ENCODE measurements around the gene ESR2.
"Not testable (repeated sequence)": the region's sequence is repeated elsewhere in the genome, so short reads cannot be mapped to it uniquely, and the experiment has no call there.

Gene ESR2

DNA sequence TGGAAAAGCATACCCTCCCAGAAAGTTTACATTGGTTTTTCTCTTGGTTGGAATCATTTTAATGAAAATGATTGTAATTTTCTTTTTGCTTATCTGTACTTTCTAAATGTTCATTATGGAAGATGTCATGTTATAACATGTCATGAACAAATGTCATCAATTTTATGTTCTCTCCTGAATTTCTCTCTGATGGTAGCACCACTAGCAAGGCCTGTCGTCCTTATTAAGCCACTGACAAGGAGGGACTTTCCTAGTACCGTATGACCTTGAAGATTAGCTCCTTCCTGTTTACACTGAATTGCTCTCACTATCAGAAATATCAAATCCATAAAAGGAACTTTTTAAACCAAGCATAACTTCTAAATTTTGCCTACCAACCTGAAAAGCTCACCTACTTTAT lies 99.0 kb downstream of the ESR2 start:
- no peak for DNase-seq

DNA sequence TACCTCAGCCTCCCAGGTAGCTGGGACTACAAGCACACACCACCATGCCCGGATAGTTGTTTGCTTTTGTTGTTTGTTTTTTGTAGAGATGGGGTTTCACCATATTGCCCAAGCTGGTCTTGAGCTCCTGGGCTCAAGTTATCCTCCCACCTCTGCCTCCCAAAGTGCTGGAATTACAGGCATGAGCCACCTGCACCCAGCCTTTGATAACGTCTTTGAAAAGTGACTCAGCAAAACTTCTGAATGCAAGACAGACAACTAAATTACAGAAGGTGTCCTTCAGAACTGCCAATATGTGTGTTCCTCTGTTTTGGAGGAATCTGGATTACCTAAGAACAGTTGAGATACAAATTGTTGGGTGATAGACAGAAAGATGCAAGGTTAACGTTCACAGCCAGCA lies 99.8 kb downstream of the ESR2 start:
- DNase-seq = no peak

DNA sequence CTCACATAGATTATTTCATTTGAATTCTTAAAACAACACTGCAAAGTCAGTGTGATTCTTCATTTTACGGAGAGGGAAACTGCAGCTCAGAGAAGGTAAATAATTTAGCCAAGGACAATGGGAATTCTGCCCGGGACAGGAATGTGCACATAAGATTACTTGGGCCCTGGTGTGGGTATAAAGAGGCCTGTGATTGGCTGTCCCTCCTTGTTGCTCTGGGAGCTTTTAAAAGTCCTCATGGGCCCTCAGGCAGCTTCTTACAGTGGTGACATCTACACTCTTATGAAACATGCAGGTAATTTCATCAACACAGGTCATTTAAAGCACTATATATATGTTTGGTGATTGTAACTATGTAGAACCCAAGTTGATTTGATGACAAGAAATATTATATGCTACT lies 100.3 kb downstream of the ESR2 start:
- no peak for DNase-seq

DNA sequence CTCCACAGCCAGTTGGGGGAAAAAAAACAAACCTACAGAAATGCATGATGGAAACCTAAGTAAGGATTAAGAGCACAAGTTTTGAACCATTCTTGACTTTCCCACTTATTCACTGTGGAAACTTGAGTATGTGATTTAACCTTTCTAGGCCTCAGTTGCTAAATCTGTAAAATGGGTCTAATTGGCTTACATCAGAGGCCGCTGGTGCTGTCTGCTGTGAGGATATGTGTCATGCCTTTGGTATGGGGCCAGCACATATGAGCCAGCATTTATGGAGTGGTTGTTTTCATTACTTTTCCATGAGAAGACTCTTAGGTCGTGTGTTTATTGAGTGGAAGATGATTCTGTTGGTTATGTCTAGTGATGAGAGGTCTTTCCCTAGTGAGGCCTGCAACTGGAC lies 102.4 kb downstream of the ESR2 start:
- DNase-seq = no peak

DNA sequence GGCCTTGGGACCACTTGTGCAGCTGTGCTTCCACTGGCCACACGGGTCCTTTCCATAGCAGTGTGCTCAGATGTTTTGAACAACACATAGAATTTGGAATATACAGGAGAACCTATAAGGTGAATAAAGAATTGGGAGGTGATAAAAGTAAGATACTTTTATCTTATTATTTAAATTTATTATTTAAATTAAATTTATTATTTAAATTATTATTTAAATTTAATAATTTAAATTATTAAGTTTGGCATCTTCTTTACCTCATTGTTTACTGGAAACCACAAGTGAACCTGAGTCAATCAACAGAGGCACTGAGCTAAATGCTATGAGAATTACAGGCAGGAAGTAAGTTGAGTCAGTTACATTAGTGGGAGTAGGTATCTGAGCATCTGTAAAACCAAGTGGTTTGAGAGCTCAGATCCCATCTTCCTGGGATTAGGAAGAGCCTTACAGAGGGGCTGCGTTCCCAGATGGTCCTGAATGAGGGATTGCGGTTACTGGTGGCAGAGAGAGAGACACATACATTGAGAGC lies 103.1 kb downstream of the ESR2 start:
- DNase-seq = no peak

DNA sequence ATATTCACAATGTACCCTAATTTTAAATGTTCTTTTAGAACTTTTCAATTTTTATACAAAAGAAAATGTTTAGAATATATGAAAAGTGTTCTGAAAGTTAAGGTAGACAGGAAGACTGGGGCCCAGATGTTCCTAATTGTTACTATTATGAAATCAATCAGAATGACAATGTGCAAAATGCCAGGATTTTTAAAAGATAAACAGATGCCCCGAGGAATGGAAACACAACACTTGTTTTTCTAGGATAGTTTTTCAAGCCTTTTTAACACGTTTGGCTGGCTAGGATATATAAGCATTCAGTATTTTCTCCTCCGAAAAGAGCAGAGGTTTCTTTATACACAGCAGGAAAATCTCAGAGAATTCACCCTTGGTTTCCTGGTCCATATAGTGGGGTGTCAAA lies 106.8 kb downstream of the ESR2 start:
- DNase-seq = no peak

DNA sequence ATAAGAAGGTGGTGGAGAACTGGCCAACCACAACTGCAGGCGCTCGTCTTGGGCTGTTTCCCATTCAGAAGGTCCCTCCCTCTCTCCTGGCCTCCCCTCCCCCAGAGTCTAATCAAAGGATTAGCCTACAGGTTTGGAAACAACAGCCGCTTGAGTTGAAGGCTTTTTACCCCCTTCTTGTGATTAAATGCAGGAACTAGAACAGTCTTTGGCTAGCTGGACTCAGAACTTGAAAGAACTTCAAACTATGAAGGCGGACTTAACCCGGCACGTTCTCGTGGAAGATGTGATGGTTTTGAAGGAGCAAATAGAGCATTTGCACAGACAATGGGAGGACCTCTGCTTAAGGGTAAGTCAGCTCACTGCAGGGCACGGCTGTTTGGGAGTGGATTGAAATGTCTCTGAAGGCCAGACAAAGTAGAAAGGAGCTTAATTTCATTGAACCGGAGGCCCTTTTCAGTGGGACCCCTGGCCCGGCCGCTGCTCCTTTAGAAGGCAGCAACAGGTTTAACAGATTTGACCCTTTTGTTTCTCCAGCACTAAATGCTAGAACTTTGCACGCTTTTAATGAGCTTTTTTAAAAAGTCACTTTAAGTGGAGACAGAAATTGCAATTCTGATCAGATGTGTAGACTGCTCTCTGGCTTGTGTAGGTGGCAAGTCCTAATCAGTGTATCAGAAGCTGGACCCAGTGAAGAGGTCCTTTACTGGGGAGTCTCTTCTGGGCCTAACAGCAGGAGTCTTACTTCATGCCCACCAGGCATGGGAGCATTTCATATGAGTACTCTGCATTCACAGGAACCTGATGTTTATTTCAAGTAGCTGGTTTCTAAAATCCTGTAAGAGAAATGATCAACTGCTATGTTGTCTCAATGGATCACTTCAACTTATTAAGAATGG lies 107.7 kb downstream of the ESR2 start:
- DNase-seq = no peak

DNA sequence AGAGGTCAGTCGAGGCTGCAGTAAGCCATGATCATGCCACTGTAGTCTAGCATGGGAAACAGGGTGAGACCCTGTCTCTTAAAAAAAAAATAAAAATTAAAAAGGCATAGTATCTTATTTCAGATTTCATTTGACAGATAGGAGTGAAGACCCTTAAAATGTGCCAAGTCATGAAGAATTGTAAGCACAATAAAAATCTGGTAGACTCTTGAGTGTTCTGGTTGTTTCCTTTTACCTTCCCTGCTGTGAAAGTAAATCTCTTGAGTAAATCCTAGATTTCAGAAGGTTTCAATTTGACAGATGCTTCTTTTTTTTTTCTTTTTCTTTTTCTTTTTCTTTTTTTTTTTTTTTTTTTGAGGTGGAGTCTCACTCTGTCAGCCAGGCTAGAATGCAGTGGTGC lies 109.0 kb downstream of the ESR2 start:
- DNase-seq = no peak

DNA sequence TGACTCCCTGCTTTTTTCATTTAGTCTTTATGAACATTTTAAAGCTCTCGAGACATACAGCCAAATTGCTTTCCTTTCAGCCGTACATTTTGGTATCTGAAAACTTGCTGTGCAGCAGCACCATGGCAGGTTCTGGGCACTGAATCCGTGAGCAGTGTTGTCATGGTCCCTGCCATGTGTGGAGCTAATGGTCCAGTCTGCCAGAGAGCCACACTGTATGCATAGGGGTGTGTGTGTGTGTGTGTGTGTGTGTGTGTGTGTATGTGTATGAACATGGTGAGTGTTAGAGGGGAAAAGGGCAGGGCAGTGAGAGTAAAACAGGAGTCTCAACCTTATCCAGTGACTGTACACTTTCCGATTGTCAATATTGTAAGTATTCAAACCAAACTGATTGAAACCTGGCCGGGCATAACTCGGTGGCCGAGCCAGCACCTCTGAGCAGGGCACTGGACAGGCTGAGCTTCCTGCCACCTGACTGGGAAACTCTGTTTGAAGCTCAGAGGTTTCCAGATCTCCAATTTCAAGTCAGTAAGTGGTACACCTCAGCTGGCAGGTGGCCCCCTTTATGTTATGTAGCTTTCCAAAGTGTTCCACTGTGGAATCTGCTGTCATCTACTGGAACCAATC lies 110.0 kb downstream of the ESR2 start:
- no peak for DNase-seq

DNA sequence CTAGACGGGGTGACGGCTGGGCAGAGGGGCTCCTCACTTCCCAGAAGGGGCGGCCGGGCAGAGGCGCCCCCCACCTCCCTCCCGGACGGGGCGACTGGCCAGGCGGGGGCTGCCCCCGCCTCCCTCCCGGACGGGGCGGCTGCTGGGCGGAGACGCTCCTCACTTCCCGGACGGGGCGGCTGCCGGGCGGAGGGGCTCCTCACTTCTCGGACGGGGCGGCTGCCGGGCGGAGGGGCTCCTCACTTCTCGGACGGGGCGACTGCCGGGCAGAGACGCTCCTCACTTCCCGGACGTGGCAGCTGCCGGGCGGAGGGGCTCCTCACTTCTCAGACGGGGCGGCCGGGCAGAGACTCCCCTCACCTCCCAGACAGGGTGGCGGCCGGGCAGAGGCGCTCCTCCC lies 111.3 kb downstream of the ESR2 start:
- DNase-seq = not testable (repeated sequence)

DNA sequence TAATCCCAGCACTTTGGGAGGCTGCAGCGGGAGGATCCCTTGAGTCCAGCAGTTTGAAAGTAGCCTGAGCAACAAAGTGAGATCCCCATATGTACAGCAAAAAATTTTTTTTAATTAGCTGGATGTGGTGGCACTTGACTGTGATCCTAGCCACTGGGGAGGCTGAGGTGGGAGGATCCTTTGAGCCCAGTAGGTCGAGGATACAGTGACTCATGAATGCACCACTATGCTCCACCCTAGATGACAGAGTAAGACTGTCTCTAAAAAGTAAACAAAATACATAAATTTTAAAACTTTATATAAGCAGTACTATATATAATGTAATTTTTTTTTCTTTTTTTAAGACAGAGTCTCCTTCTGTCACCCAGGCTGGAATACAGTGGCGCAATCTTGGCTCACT lies 115.4 kb downstream of the ESR2 start:
- DNase-seq = no peak

DNA sequence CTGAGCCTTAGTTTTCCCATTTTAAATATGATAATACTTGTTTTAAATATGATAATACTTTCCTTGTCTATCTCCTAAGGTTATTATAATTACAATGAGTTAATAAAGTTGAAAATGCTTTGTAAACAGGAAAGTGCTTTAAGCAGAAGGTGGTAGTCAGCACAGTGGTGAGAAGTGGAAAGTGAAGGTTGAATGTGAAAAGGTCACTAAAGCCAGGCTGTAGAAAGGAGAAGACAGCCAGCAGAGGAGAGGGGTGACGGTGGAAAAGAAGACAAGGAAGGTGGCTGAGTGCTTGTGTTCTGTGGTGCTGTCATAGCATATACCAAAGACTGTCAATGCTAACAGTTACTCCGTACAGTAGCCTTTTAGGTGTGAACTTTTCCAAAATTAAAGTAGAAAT lies 117.8 kb downstream of the ESR2 start:
- no peak for DNase-seq

DNA sequence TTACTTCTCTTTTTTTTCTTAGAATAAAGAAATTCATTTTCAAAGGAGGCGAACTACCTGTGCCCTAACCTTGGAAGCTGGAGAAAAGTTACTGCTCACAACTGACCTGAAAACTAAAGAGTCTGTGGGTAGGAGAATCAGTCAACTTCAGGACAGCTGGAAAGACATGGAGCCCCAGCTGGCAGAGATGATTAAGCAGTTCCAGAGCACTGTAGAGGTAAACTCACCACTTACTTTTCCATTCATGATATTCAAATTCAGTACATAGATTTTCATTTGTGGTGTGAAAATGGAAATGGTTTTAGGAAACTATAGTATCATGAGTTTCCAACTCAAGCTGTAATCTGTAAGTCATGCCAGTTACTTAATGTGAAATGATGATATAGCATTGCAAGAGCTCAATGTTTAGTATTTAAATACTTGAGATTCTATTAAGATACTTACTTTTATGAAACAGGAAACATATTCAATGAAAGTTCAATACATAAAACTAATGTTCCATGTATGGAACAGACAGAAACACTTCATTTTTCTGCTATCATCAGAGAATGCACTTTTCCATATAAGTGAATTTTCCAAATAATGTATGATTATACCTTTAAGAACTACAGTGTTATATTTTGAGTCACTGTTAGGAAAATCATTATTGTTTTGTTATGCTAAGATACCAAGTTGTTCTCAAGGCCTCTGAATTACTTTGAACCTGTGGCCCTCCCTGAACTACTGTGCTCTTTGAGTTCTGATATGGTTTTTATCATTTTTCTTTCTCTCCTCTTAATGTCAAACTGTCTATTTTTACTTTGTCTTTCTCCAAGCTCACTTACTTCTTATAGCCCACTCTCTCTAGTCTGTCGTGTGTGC lies 119.0 kb downstream of the ESR2 start:
- no peak for DNase-seq

DNA sequence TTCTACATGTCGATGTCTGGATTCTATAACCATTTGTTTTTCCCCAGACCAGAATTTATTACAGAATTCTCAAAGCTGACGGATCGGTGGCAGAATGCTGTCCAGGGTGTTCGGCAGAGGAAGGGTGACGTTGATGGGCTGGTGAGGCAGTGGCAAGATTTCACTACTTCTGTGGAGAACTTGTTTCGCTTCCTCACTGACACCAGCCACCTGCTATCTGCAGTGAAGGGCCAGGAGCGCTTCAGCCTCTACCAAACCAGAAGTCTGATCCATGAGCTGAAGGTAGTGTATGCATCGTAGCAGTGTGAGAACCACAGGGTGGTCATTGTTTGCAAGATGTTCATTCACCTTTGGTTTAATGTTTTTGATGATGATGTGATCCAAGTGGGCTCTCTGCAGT lies 124.0 kb downstream of the ESR2 start:
- no peak for DNase-seq

DNA sequence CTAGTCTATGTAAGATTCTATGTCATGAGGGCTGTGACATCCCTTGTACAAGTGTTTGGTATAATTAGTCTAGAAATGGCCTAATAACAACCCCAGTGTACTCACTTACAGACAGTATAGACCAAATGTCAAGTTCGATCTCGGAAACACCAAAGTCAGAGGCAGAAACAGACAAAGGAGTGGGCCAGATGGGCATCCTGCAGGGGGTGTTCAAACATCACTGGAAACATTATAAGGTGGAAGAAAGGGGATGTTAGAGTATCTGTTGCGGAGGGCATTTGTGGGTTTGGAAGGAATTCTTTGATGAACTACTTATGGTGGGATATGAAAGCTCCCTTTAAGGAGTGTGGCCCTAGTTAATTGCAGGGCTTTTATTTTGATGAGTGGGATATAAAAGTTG lies 134.6 kb downstream of the ESR2 start:
- no peak for DNase-seq

DNA sequence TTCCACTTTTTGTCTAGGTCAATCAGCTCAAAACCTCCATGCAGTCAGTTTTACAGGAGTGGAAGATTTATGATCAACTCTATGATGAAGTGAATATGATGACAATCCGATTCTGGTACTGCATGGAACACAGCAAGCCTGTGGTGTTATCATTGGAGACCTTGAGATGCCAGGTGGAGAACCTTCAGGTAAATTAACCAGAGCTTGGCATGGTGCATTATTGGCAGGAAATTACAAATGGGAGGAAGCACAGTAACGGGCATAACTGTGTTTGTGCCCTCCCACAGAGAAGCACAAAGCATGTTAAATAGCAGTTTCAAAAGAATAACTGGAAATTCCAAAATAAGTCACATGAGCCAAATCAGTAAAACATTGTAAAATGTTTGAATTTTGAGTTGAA lies 135.6 kb downstream of the ESR2 start:
- no peak for DNase-seq

DNA sequence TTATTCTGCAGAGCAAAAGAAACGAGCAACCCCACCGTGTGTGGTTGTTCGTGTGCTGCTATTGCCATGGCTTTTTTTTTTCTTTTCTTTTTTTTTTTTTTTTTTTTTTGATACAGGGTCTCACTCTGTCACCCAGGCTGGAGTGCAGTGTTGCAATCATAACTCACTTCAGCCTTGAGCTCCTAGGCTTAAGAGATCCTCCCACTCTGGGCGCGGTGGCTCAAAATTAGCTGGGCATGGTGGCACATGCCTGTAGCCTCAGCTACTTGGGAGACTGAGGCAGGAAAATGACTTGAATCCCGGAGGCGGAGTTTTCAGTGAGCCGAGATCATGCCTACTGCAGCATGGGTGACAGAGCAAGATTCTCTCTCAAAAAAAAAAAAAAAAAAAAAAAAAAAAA lies 144.2 kb downstream of the ESR2 start:
- DNase-seq = no peak

DNA sequence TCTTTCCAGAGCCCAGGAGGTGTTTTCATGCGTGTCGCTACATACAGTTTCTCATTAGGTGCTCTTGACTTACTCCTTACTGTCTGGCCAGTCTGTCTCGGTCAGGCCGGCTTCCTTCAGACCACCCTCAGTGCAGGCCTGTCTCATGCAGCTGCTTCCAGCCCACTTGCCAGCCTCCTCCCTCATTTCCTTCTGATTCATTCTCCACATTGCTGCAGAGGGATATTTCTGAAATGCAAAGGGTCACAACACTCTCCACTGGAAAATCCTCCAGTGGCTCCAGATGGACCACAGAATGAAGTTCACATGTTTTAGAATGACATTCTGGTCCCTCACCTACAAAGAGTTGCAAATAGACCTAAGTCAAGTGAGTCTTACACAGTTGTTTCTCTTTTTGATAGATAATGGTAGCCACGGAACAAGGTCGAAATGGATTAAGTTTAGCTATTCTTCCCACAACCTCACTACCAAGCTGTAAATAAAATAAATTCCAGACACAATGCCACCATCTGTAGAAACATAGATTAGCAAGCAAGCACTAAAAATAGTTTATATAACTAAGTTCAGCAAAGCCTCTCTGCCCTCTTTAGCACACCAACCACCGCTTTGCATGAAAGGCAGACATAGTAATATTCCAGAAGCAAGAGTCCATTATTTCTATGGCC lies 146.9 kb downstream of the ESR2 start:
- no peak for DNase-seq

DNA sequence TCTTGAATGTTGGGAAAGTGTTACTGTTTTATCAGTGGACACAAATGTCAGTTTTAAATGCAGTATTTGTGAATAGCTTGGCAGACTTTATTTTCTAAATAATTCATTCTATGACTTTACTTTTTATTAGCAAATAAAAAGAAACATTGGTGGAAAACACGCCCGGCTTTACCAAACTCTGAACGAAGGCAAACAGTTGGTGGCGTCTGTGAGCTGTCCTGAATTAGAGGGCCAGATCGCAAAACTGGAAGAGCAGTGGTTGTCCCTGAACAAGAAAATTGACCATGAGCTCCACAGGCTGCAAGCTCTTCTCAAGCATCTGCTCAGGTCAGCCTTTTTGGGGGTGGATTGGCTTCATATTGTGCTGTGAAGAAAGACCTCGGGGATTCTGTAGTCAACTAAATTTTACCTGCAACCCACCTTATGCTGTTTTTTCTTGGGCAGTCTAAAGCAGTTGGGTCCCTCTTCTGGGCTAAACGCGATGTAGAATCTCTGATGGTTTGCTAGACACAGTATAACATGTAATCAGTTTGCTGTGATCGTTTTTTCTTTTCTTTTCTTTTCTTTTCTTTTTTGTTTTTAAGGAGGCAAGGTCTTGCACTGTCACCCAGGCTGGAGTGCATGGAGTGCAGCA lies 156.4 kb downstream of the ESR2 start:
- DNase-seq = no peak

DNA sequence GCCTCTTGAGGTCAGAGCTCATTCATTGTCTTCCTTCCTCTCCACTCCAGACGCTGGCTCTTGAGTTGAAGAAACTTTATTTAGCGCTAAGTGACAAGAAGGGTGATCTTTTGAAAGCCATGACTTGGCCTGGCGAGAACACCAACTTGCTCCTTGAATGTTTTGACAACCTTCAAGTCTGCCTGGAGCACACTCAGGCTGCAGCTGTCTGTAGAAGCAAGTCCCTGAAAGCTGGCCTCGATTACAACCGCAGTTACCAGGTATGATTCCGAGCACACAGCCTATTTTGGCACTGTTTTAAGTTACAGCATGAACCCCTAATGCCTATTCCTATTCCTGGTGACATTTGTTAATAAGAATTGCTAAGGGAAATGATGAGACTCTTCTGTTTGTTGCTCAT lies 167.6 kb downstream of the ESR2 start:
- no peak for DNase-seq

DNA sequence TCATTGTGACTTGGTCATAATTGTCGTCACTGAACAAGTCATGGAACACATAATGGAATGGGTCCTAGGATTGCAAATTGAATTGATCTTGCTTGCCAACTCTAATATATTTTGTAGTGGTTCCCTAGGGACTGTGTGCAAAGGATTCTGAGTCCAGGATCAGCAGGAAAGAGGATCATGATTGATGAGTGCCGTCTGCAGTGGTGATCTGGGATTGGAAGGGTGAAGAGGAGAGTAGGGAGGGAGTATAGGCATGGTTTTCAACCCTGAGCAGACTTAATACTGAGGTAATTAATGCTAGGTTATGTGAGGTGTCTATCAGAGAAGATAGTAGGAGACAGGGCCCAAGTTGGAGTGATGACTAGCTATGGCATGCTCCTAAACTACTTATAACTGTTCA lies 168.9 kb downstream of the ESR2 start:
- DNase-seq = no peak

DNA sequence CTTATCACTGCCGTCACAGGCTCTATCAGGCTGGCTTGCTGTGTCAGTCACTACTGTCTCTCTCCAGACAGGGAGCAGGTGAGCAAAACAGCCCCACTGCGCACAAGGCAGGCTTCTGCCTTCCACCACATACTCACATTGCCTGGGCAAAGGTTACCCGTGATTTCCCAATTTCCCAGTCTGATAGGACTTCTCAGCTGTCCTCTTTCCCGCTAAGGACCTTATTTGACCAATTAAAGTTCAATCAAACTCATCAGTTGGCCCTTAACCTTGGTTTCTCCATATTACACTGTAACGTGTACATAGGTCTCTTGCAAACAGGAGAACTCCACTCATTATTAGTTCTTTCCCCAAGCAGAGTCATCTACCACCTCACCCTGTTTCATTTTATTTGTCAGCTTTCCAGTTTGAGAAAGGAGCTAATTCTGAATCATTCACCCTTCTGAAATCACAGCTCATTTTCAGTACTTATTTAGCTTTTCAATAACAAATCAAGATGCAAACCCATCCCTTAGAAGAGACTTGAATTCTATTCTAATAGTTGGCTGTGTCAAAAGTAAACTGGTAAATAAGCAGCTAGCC lies 170.8 kb downstream of the ESR2 start:
- no peak for DNase-seq

Measured in activated effector memory CD4-positive, alpha-beta T cell treated with Interleukin-2 at 50 U/mL for 16 hours (primary cell).